GM12864 (cell line): Measurements from ENCODE around the gene TNS4.

Experiments used
- DNase-seq: peaks from one replicate; pipeline ENCODE4 v3.0.0-alpha.2; 2011; ENCODE audit warnings: low read depth
- H3K4me3 ChIP-seq: 2 replicates; pipeline ENCODE4 v1.5.1; 2011; ENCODE audit warnings: mild to moderate bottlenecking, low read depth, low read length, control low read depth
- TF ChIP-seq, protein P1 (sequence below): IDR thresholded peaks from 2 replicates; pipeline ENCODE4 v1.5.1; 2011; ENCODE audit warnings: low read depth, mild to moderate bottlenecking, moderate library complexity, low read length, control low read depth, inconsistent platforms; ENCODE audit errors: missing control alignments

Gene TNS4

DNA sequence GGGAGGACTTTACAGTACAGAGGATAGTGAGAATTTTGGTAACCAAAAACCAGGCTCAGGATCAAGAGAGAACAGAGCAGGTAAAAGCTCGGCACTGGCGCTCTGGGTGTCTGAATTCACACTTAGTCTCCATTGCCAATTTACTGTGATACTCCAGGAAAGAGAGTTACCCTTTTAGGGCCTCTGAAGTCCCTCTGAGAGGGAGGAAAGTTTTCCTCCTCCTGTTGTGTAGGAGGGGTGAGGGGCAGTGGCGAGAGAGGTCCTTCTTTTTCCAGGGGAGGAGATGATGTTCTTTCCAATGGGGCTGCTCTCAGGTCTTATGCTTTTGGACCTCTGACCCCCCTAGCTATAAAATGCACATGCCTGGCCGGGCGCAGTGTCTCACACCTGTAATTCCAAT lies 5.4 kb upstream of the TNS4 start:
- TF ChIP-seq, protein P1, sequence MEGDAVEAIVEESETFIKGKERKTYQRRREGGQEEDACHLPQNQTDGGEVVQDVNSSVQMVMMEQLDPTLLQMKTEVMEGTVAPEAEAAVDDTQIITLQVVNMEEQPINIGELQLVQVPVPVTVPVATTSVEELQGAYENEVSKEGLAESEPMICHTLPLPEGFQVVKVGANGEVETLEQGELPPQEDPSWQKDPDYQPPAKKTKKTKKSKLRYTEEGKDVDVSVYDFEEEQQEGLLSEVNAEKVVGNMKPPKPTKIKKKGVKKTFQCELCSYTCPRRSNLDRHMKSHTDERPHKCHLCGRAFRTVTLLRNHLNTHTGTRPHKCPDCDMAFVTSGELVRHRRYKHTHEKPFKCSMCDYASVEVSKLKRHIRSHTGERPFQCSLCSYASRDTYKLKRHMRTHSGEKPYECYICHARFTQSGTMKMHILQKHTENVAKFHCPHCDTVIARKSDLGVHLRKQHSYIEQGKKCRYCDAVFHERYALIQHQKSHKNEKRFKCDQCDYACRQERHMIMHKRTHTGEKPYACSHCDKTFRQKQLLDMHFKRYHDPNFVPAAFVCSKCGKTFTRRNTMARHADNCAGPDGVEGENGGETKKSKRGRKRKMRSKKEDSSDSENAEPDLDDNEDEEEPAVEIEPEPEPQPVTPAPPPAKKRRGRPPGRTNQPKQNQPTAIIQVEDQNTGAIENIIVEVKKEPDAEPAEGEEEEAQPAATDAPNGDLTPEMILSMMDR = no peak
- no peak overlapping the region for H3K4me3 ChIP-seq
- no peak for DNase-seq

GRCh38 chr17:40503154-40503553 lies 1.7 kb upstream of the TNS4 start:
- DNase-seq = no peak
- TF ChIP-seq, protein P1 = no peak

DNA sequence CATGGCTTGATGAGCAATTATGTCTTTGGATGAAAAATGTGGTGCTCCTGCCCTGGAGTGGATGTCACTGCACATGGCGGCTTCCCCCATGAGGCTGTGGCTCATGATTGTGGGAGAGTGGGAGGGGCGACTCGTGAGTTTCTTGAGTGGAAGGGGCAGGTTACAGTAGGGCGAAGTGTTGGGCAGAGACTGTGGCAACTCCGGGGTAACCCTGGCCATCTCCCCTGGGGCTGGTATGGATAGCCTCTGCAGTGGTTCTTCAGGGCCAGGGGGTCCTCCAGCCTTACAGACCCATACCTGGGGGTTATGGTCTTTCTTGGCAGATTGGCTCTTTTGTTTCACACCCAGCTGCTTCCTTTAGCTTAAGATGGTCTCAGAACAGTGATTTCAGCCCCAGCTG lies 1.3 kb upstream of the TNS4 start:
- H3K4me3 ChIP-seq = no peak overlapping the region
- DNase-seq = no peak
- TF ChIP-seq, protein P1 = no peak

More at GRCh38 chr17:40503154-40503553, 1.7 kb upstream of the TNS4 start:
- no peak overlapping the region for H3K4me3 ChIP-seq

DNA sequence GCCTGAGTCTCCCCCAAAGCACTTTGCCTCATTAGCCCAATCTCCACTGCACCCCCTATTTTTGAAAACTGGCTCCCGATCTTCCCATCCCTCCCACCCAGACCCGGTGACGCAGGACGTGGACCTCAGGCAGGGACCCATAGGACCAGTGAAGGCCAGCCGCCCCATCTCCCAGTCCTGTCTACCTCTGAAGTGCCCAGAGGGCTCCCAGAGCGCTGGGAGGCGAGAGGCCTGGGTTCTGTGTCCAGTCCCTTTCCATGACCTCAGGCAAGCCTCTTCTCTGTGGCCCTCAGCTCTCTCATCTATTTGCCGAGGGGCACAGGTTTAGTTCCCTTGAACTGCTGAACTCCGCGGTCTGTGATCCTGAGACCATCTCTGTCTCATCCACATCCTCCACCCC lies 714 bp downstream of the TNS4 start:
- DNase-seq = no peak
- TF ChIP-seq, protein P1 = no peak
- no peak overlapping the region for H3K4me3 ChIP-seq

DNA sequence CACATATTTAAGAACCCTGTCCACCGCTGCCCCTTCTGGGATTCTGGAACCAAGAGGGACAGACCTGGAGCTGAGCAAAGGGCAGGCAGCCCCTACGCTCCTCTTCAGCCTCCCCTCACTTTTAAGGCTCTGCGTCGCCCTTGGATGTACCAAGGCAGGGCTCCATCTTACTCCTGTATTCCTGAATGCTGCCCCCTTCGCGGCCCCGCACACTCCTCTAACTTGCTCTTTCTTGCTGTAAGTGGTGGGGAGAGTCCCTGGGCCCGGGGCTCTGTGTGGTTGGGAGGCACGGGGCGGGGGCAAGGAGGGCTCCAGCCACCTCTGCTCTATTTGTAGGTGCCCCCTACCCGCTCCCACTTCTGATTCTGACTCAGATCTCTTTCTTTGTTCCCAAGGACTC lies 1.2 kb downstream of the TNS4 start:
- TF ChIP-seq, protein P1 = no peak

GRCh38 chr17:40499551-40500189 lies 1.8 kb downstream of the TNS4 start:
- DNase-seq = no peak

More for the DNA sequence above, 1.2 kb downstream of the TNS4 start:
- no peak overlapping the region for H3K4me3 ChIP-seq
- no peak for DNase-seq

More at GRCh38 chr17:40499551-40500189, 1.8 kb downstream of the TNS4 start:
- no peak overlapping the region for H3K4me3 ChIP-seq
- TF ChIP-seq, protein P1 = no peak
